CD4-positive, alpha-beta T cell treated with Interleukin-21 for 1 hour (primary cell): Measurements from ENCODE around the gene VIPR2.

Source experiments
- DNase-seq: peaks from one replicate; pipeline ENCODE4 v3.0.0-alpha.2; 2020

VIPR2 gene

GRCh38 chr7:159036916-159037605 lies 107.6 kb downstream of the VIPR2 start:
- no peak for DNase-seq

DNA sequence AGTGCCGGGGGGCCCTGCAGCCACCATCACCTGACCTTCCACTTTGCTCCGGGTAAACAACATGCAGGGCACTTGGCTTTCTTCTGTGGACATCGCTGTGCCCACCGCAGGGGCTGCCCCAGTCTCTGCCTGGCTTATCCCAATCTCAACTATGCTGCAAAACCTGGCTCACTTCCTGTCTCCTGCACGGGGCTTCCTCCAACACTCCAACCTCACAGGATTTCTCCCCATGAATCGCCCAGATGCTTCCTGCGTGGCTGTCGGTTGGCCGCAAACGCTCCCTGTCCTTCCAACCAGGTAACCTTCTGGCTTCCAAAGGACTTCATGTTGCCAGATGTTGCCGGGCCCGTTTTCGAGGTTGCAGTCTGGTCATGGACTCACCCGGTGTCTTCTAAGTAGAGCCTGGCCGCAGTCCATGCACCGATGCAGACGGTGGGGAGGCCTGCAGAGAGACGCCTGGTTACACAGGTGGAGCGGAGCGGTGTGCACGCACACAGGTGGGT lies 109.0 kb downstream of the VIPR2 start:
- DNase-seq: no peak

GRCh38 chr7:159034988-159035387 lies 109.7 kb downstream of the VIPR2 start:
- DNase-seq: no peak

- no peak for DNase-seq
Measured at GRCh38 chr7:159034394-159034793, 110.3 kb downstream of the VIPR2 start.

GRCh38 chr7:159033956-159034355 lies 110.7 kb downstream of the VIPR2 start:
- DNase-seq: no peak

- no peak for DNase-seq
Measured at GRCh38 chr7:159033473-159033825, 111.2 kb downstream of the VIPR2 start.

DNA sequence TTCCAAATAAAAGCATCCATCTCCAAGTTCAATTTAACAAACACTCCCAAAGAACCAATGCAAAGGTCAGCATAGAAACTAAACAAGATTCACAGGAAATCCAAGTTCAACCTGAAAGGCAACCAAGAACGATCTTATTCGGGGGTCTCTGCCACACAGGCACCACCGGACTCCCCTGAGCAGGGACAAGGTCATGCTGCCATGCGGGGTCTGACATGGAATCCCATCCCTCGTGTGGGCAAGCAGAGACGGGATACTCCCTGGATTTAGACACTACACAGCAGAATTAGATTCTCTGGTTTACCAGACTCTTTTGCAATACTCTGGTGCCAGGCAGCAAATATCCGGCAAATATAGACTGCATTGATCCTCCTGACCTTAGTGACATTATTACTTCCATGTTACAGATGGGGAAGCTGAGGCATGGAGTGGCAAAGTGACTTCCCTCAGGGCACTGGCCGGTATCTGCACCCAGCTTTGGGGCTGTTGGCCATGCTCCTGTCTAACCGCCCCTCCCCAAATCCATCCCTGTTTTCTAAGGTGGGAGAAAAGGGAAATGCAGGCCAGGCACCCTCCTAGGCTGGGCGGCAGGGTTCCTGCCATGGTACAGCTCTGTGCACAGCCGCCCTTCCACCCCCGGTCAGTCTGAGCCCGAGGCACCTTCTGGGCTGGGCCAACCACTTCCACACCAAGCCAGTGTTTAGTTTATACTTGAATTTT lies 111.8 kb downstream of the VIPR2 start:
- no peak for DNase-seq

GRCh38 chr7:159032322-159032721 lies 112.3 kb downstream of the VIPR2 start:
- no peak for DNase-seq

- no peak for DNase-seq
Measured at GRCh38 chr7:159031750-159032149, 112.9 kb downstream of the VIPR2 start.

DNA sequence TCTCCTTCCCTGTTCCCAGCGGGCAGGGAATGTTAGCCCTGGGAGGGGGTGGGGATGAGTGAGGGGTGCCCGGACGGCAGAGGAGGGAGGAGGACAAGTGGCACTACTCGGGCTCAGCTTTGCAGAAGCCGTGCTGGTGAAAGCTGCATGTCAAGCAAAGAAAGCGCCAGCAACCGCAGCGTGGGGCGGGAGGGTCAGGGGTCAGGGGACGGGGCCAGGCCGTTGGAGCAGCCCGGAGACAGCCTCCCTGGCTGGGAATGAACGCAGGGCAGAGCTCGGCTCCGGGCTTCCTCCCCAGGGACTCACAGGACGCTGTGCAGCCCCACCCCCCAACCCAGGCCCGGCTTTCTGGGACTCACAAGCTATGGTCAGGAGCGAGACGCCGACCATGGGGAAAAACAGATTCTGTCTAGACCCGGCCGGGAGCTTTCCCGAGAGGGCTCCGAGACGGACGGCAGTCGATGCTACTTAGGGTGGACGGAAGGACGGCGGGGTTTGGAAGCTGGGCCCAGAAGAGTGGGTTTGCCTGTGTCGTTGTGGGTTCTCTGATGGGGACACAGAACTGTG lies 113.4 kb downstream of the VIPR2 start:
- DNase-seq: no peak

DNA sequence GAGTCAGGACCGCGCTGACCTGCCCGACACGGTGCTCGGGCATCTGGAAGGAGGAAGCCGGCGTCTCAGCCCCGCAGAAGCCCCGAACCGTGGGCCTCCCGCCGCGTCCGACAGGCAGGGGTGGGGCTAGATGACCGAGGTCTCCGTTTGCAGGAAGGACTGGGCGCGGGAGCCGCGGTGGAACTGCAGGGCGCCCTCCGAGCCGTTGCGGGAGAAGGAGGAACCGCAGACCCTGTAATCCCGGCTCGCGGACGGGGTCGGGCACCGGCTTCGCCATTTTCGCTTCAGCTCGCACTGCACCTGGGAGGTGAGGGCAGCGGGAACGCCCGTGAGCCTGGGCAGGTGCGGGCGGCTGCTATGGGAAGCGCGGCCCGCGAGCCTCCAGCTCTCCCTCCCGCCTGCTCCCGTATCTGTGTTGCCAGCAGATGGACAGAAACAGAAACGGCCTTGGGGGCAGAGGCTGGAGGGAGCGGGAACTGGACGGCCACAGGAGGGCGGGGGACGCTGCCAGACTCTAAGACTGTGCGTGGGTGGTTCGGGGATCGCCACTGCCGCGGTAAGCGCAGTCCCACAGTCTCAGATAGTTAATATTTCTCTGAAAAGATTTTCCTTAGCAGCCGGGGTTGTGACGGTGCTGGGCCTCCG lies 114.1 kb downstream of the VIPR2 start:
- no peak for DNase-seq

DNA sequence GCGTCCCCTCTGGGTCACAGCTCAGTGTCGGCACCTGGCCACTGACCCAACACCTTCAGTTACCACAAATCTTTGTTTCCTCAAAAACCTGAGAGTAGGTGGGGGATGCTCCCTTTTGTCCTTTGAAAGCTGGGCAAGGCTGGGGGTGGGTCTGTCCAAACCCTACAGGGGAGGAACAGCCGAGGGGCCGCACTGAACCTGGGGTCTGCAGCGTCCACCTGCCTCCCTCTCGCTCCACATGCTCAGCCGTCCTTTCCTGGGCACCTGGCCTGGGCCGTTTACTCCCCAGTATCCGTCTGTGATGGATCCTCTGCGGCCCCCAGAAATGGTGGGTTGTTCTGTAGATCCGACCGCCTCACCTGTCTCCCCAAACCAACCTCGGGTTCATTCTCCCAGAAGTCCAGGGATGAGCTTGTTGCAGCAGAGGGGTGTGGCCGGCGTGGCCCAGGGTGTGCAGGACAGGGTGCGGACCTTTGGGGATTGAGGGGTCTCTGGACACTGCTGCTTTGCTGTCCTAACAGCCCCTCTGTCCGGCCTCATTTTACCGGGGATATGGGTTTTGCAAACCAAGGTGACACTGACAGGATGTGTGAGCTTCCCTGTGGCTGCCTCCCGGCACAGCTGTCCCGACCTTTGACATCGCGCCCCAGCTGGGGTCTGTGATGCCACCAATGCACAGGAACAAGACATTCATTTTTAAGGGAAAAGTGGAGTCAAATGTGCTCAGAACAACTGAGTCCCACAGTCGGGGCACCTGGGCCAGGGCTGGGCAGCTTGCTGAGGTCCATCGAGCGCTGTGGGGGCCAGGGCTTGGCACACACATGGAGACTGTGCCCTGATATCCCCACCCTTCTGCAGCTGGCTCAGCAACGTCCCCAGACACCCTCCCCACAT lies 115.9 kb downstream of the VIPR2 start:
- no peak for DNase-seq

GRCh38 chr7:159027789-159028507 lies 116.7 kb downstream of the VIPR2 start:
- no peak for DNase-seq

DNA sequence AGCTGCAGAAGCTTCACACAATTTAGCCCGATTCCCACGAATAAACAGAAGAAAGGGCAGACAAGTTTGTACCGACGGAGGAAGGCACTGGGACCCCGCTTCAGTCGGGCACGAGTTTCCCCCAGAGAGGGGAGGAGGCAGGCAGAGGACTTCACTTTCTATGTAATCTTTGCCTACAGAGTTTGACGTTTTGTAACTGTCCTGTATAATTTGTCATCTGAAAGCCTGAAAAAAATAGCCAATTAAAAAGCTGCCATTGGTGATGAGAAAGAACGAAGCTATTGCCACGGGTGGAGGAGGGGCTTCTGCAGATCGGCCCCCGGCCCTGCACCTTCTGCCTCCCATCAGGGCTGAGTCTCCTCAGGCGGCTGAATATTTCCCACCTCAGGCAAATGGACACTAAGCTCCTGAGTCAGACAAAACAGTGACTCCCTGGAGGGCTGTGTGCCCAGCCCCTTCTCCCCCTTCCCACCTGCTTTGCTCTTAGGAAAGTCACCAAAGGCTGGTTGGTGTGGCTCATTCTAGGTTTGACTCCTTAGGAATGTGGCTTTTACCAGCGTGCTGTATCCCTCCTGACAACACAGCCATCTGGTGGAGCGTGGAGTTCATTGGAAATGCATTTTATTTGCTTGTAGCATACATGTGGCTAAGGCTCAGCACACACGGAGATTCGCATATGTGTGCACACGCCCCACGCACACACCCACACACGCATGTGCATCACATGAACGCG lies 117.4 kb downstream of the VIPR2 start:
- DNase-seq: no peak

DNA sequence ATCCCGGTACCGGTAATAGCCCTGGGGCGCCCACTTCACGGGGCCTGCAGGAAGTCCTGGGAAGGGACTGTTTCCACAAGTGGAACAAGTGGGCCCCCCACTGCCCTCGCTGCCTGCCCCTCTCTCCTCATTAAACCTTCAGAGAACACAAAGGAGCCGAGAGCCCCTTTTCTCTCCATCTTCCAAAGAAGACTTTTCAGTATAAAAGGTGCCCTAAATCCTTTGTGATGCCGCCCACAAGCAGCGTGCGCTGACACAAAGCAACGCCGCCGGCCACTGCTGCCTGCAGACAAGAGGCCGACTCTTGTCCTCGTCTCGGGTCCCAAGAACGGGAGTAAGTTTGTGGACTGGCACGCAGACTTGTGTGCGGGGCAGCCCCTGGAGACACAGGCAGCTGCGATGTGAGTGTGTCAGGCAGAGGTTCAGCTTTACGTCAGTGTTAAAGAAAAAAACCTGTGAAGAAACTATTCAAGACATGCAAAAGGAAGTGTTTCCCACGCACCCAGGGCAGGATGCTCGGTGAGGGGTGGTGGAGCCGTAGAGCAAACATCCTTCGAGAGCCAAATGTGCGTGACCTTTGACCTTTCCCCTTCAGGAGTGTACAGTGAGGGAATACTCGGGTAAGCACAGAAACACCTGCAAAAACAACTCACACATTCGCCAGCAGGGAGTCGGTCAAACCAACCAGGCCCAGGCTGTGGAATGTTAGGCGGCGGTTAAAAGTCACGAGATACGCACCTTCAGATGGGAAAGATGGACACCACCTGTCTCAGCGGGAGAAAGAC lies 118.2 kb downstream of the VIPR2 start:
- no peak for DNase-seq

- DNase-seq: no peak
Measured at GRCh38 chr7:159025161-159025779, 119.4 kb downstream of the VIPR2 start.

DNA sequence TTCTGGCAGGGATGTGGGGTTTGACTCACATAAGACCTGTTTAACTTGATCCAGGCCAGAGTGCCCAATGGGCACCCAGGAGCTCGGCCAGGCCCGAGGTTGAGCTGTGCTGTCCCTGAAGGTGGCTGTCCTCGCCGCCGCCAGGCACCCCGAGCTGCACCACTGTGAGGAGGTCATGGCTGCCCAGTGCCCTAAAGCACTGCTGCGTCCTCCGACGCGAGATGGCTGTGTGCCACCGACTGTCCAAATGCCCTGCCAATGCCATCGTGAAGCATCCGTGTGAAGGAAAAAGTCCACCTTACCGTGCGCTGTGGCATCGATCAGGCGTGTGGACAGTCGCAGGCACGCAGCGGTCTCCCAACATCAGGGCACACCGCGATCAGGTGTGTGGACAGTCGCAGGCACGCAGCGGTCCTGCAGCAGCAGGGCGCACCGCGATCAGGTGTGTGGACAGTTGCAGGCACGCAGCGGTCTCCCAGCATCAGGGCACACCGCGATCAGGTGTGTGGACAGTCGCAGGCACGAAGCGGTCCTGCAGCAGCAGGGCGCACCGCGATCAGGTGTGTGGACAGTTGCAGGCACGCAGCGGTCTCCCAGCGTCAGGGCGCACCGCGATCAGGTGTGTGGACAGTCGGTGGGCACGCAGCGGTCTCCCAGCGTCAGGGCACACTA lies 120.3 kb downstream of the VIPR2 start:
- no peak for DNase-seq

- no peak for DNase-seq
Measured at GRCh38 chr7:159023746-159024145, 120.9 kb downstream of the VIPR2 start.

DNA sequence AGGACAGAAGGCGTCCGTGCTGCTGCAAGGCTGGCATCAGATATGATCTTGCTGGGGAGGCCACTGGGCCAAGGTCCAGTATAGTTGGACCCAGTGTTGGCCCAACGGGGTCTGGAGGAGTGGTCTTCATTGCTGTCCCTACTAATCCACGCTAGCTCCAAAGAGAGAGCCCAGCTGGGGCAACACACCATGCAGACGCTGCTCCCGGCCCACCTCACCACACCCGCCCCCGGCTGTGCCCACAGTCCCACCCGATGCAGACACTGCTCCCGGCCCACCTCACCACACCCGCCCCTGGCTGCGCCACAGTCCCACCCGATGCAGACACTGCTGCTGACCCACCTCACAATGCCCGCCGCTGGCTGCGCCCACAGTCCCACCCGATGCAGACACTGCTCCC lies 121.5 kb downstream of the VIPR2 start:
- no peak for DNase-seq
